Measurements from ENCODE around the gene TBX10. TPM values are rescaled to one million over a fixed set of nuclear protein-coding genes. Genes with fewer than 3 reads are reported as not detected.

The TBX10 gene
- total RNA-seq, 4 donors from 2014 or later: not detected

GRCh38 chr11:67613960-67614715 lies 25.4 kb downstream of the TBX10 start:
- no peak for DNase-seq (ENCODE audit: extremely low spot score)
- no peak for TF ChIP-seq EP300 (IDR thresholded peaks at IDR 0.05)
- no peak for TF ChIP-seq POLR2A (IDR thresholded peaks at IDR 0.05; ENCODE audit: low read depth)
- TF ChIP-seq CTCF (IDR thresholded peaks at IDR 0.05): peak; percentile 45 to 69 (median 58)
- peak in 1 of 2 donors; percentile 23 for TF ChIP-seq POLR2AphosphoS5 (IDR thresholded peaks at IDR 0.05)
- Histone ChIP-seq H3K27me3 (peaks cover 0 to 31% (median 10%) of the 10 kb centered on the region in 4 donors), H3K36me3 (peaks cover 30 to 43% (median 39%) of the 10 kb centered on the region in 4 donors), H3K4me3 (peak overlapping the region; percentile 49 to 64 (median 50)), H3K4me1 (peaks cover 9 to 23% (median 15%) of the 10 kb centered on the region in 4 donors), H3K9me3 (no peaks in the 10 kb centered on the region), H3K27ac (replicated peaks in 1 of 4) (peak overlapping the region in 3 of 4 donors; percentile 9 to 63 (median 41))
- intact Hi-C loops (cut with DNase I): loop anchor here (10.0 kb wide), 1 partner anchor 101 kb away; no protein-coding TSS in a partner anchor
- 5% methylated on average over 8 of the region's 23 CpGs for WGBS

GRCh38 chr11:67613313-67613959 lies 26.1 kb downstream of the TBX10 start:
- 78% methylated on average over 16 of the region's 17 CpGs for WGBS
- Histone ChIP-seq H3K4me1 (peaks cover 9 to 29% (median 19%) of the 10 kb centered on the region in 4 donors), H3K4me3 (peak overlapping the region; percentile 49 to 64 (median 50)), H3K36me3 (peaks cover 31 to 50% (median 46%) of the 10 kb centered on the region in 4 donors), H3K27ac (replicated peaks in 1 of 4) (peak overlapping the region in 3 of 4 donors; percentile 9 to 63 (median 41)), H3K9me3 (no peaks in the 10 kb centered on the region), H3K27me3 (peaks cover 0 to 31% (median 10%) of the 10 kb centered on the region in 4 donors)
- no peak for DNase-seq (ENCODE audit: extremely low spot score)
- intact Hi-C loops (cut with DNase I): loop anchor here (10.0 kb wide), 1 partner anchor 101 kb away; no protein-coding TSS in a partner anchor
- TF ChIP-seq CTCF (IDR thresholded peaks at IDR 0.05) (no peak), EP300 (IDR thresholded peaks at IDR 0.05) (no peak), POLR2AphosphoS5 (IDR thresholded peaks at IDR 0.05) (no peak), POLR2A (IDR thresholded peaks at IDR 0.05; ENCODE audit: low read depth) (no peak)

GRCh38 chr11:67612751-67613150 lies 26.8 kb downstream of the TBX10 start:
- peaks cover 31 to 52% (median 49%) of the 10 kb centered on the region in 4 donors for H3K36me3 ChIP-seq
- no peak overlapping the region for H3K4me3 ChIP-seq
- H3K27ac ChIP-seq (replicated peaks in 1 of 4): no peak overlapping the region
- no peaks in the 10 kb centered on the region for H3K9me3 ChIP-seq
- peaks cover 15 to 36% (median 25%) of the 10 kb centered on the region in 4 donors for H3K4me1 ChIP-seq
- no peak for DNase-seq (ENCODE audit: extremely low spot score)
- peaks cover 0 to 31% (median 10%) of the 10 kb centered on the region in 4 donors for H3K27me3 ChIP-seq
- no peak for TF ChIP-seq EP300 (IDR thresholded peaks at IDR 0.05)
- no peak for TF ChIP-seq POLR2AphosphoS5 (IDR thresholded peaks at IDR 0.05)
- TF ChIP-seq CTCF (IDR thresholded peaks at IDR 0.05): no peak
- no peak for TF ChIP-seq POLR2A (IDR thresholded peaks at IDR 0.05; ENCODE audit: low read depth)
- WGBS: 86% methylated on average over 9 of the region's 13 CpGs
- intact Hi-C loops (cut with DNase I): loop anchor here (10.0 kb wide), 1 partner anchor 102 kb away; no protein-coding TSS in a partner anchor

GRCh38 chr11:67611704-67612587 lies 27.6 kb downstream of the TBX10 start:
- DNase-seq (ENCODE audit: extremely low spot score): no peak
- H3K27ac ChIP-seq (replicated peaks in 1 of 4): no peak overlapping the region
- peaks cover 31 to 52% (median 49%) of the 10 kb centered on the region in 4 donors for H3K36me3 ChIP-seq
- TF ChIP-seq EP300 (IDR thresholded peaks at IDR 0.05) (no peak), POLR2AphosphoS5 (IDR thresholded peaks at IDR 0.05) (no peak), CTCF (IDR thresholded peaks at IDR 0.05) (no peak), POLR2A (IDR thresholded peaks at IDR 0.05; ENCODE audit: low read depth) (no peak)
- 84% methylated on average over 30 of the region's 37 CpGs for WGBS
- H3K9me3 ChIP-seq: no peaks in the 10 kb centered on the region
- H3K4me3 ChIP-seq: no peak overlapping the region
- H3K4me1 ChIP-seq: peaks cover 23 to 44% (median 32%) of the 10 kb centered on the region in 4 donors
- intact Hi-C loops (cut with DNase I): loop anchor here (10.0 kb wide), 1 partner anchor 103 kb away; no protein-coding TSS in a partner anchor
- H3K27me3 ChIP-seq: peaks cover 0 to 31% (median 12%) of the 10 kb centered on the region in 4 donors
